Stimulated activated CD8-positive, alpha-beta memory T cell treated with anti-CD3 and anti-CD28 coated beads, Interleukin-15, amount 100 ng/mL, for 1 hour (primary cell): Measurements from ENCODE around the gene CHD9.
"Not testable (repeated sequence)": the region's sequence is repeated elsewhere in the genome, so short reads cannot be mapped to it uniquely, and the experiment has no call there.

Experiments used
- DNase-seq: peaks from one replicate; pipeline ENCODE4 v3.0.0-alpha.2; 2020; ENCODE audit warnings: low read depth

CHD9 gene

GRCh38 chr16:53048139-53048915 lies 6.5 kb upstream of the CHD9 start:
- DNase-seq = no peak

DNA sequence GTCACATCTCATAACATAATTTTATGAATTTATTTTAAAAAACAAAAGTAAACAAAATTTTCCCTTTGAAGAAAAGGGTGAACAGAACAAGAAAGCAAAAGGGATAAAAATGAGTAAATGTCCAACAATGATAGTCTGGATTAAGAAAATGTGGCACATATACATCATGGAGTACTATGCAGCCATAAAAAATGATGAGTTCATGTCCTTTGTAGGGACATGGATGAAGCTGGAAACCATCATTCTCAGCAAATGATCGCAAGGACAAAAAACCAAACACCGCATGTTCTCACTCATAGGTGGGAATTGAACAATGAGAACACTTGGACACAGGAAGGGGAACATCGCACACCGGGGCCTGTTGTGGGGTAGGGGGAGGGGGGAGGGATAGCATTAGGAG lies 3.5 kb upstream of the CHD9 start:
- DNase-seq = not testable (repeated sequence)

DNA sequence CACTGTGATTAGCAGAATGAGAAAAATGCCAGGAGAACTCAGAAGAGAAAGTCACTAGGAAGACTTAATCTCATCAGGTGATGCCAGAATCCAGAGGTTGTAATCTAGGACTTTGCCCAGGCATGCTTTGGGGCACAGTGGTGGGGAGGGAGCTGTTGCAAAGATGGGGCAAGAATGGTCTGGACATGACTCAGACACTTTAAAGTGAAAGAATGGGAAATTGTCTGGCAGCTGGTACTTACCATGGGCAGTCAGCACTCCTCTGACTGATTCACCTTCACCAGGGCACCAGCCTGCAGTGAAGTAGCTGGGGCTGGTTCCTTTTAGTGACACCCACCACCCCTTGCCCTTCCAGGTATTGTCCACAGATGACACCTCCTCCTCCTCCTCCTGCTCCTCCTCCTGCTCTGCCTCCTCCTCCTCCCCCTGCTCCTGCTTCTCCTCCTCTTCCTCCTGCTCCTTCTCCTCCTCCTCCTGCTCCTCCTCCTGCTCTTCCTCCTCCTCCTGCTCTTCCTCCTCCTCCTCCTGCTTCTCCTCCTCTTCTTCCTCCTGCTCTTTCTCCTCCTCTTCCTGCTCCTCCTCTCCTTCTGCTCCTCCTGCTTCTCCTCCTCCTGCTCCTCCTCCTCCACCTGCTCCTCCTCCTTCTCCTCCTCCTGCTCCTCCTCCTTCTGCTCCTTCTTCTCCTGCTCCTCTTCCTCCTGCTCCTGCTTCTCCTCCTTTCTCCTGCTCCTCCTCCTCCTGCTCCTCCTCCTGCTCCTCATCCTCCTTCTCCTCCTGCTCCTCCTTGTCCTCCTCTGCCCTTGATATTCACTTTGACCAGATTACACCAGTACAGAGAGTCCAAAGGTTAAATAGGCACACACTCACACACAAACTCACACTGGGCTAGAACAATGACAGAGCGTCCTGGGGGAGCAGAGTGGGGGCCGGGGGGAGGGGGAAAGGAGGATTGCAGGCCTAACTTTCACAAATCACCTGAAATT lies 2.0 kb upstream of the CHD9 start, which contains the start of gene CHD9NB:
CHD9NB (minus strand) TSS at position 379 of the 983 bp plus-strand sequence. CDS start 8,739 bp downstream, outside the sequence.
- no peak for DNase-seq

DNA sequence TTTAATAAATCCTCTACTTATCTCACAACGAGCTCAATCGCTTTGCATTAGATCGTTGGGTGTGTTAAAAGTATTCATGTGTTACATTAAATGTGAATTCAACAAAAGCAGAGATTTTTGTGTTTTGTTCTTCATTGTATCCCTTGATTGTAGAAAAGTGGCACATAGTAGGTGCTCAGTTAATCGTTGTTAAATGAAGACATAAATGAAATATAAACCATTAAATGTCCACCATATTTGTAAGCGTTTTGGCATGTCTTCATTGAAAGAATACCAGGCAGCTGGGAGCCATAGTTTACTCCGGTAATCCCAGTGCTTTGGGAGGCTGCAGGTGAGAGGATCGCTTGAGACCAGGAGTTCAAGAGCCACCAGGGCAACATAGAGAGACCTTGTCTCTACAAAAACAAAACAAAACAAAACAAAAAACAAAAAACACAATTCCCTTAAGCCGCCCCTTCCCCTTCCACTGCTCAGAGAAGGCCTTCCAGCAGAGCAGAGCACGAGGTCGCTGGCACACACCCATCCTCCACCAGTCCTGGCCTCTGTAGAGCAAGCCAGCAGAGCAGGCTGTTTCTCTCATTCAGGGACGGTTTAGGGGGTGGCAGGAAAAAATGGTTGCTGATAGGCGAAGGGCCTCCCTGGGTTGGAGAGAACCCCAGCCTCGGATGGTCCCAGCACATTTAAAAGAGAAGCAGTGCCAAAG lies 673 bp upstream of the CHD9 start:
- DNase-seq = no peak

DNA sequence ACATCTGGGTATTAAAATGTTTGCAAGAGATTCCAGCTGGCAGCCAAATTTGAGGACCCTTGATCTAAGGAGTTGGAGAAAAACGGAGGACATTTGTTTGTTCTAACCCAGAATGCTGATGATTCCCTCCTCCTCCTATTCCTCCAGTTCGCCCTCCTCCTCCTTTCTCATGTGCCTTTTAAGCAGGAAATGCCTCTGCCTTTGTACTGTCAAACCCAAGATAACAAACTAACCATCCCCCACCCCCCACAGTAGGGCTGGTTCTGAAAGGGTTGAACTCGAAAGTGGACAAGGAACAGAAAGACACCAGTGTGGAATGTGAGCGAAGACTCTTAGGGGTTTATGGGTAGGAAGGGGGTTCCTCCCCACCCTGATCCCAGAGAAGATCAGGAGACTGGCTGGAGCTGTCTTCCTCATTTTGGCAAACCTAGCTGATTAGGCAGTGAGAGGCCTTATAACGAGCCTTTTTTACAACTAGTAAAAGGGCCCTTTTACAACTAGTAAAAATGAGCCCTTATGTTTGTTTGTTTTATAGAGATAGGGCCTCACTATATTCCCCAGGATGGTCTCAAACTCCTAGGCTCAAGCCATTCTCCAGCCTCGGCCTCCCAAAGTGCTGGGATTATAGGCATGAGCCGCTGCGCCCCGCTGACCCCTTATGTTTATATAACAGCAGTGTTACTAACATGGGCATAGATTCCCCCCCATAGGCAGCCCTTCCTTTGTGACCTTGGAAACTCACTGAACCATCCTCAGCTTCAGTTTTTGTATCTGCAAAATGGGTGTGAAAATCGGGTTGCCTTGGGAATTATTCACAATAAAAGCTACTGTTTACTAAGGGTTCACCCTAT lies 975 bp downstream of the CHD9 start:
- no peak for DNase-seq

DNA sequence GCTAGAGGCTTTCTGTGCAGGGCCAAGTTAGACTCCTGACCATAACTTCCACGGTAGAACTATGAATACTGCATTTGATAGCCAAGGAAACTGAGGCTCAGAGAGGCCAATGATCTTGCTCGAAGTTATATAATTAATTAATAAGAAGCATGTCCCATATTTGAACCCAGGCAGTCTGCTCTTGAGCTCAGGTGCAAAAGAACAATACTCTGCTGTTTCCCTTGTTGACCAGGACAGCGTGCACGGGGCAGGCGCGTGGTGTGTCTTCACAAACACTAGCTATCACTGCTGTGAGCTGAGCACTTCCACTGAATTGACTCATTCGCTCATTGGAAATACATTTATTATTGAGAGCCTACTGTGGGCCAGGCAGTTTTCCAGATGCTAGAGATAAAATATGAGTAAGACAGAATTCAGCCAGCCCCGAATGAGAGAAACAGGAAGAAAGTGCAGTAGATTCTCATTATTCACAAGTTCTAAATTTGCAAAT lies 1.6 kb downstream of the CHD9 start:
- DNase-seq = no peak

DNA sequence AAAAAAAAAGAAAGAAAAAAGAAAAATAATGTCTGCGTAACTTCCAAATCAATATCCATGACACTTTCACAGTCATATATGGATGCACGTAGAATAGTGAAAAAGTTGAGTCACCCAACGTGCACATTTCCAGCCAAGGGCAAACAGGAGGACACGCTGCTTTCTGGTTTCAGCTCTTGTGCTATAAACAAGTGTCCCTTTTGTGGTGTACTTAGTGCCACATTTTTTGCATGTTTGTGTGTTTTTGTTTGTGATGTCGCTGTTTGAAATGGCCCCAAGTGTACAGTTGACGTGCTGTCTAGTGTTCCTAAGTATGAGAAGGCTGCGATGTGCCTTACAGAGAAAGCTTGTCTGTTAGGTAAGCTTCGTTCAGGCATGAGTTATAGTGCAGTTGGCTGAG lies 2.9 kb downstream of the CHD9 start:
- no peak for DNase-seq

GRCh38 chr16:53058441-53058840 lies 3.6 kb downstream of the CHD9 start:
- DNase-seq = no peak

DNA sequence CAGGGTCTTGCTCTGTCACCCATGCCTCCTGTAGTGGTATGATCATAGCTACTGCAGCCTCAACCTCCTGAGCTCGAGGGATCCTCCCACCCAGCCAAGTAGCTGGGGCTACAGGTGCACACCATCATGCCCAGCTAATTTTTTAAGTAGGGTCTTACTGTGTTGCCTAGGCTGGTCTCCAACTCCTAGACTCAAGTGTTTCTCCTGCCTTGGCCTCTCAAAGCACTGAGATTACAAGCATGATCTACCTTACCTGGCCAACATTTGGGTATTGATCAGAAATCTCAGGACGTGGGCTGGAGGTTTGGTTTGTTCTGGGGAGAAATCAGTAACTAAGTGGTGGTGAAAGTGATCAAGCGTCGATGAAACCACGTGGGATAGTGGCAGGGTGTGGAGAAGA lies 4.1 kb downstream of the CHD9 start:
- DNase-seq = no peak

- no peak for DNase-seq
These were observed 4.9 kb downstream of the CHD9 start for GRCh38 chr16:53059672-53060071.

DNA sequence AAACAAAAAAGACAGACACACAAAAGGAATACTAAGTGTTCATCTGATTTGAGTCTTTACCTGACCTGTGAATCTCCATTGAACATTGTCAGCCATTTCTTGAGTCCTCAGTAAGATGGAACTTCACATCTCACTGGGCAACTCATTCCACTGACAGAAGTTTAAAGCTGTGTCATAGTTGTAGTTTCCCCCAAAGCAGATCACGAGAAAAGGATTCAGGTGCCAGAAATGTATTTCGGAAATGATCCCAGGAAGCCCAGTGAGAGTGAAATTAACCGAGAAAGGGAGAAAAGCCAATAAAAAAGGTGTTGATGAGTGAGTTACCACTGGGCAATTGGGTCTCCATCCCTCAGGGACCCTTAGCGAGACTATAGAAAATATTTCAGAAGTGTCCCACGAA lies 6.5 kb downstream of the CHD9 start:
- DNase-seq = no peak

DNA sequence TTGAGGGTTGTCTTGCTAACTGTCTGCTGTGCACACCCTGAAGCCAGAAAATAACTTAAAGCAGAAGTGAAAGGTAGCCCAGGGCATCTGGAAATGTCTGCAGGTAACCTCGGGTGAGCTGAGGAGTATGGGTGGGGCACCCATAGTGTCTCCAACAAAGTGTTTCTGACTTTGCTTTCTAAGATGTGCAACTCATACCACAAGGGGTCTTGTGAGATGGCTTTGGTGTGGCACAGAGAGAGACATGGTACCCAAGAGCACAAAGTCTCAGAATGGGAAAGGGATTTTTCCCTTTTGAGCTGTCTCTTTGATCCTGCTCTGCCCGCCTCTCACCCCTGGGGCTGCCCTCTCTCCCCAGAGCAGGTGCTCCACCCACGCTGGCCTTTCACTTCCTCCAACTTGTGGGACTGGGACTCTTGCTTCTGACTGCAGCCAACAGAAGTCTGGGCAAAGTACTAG lies 6.9 kb downstream of the CHD9 start:
- DNase-seq = no peak

DNA sequence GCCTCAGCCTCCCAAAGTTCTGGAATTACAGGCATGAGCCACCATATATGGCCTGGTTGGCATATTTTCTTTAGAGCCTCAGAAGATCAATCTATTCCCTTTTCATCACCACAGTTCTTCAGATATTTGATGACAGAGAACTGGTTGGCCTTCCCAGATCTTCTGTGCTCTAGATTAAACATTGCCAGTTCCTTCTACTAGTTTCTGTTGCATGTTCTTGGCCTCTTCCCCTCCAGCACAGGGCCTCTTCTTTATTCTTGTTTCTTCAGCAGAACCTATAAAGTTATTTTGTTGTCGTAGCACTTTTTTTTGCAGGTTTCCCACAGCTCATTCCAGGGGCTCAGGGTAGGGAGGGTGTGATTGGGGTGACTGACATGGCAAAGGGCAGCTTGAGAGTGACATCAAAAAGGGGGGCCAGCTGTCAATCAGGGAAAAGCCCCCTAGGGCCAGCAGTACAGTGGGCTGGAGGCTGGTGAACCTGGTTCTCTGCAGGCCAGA lies 9.3 kb downstream of the CHD9 start:
- no peak for DNase-seq

- no peak for DNase-seq
These were observed 10.8 kb downstream of the CHD9 start for GRCh38 chr16:53065461-53066061.

GRCh38 chr16:53067675-53068074 lies 12.9 kb downstream of the CHD9 start:
- no peak for DNase-seq

- no peak for DNase-seq
These were observed 13.6 kb downstream of the CHD9 start for GRCh38 chr16:53068423-53068833.

- no peak for DNase-seq
These were observed 15.0 kb downstream of the CHD9 start for GRCh38 chr16:53069772-53070171.

DNA sequence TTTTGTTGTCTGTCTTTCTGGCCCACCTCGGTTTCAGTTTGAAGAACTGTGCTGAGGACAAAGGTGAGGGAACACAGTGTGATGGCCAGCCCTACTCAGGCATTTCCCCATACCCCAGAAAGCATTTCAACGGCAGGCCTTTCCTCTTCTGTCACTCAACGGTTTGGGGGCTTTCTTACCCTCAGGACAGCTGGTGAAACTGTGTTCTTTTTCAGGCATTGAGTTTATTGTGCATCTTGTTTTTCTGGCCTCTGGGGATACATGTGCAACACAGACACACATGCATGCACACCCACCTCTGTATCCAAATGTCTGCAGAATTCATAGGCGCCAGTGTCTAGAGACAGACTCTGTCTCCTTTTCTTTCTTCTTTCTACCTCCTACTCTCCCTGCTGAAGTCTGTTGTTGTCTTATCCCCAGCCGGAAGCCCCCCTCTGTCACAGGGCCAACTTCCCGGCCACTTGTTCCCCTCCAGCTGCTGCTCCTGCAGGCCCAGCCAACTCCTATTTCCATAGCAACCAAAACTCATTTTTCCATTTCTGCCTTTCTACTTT lies 17.0 kb downstream of the CHD9 start:
- DNase-seq = no peak

GRCh38 chr16:53073022-53073421 lies 18.2 kb downstream of the CHD9 start:
- DNase-seq = no peak

GRCh38 chr16:53074296-53074695 lies 19.5 kb downstream of the CHD9 start:
- DNase-seq = not testable (repeated sequence)
